AG09309 (cell line): ENCODE measurements around the gene ICAM4.

Experiments used
- DNase-seq: peaks from one replicate; pipeline ENCODE4 v3.0.0-alpha.2; 2010; ENCODE audit warnings: low read depth
- H3K4me3 ChIP-seq: 2 replicates; pipeline ENCODE4 v1.5.1; 2011; ENCODE audit warnings: mild to moderate bottlenecking, low read depth, low read length, moderate library complexity; ENCODE audit not compliant: control insufficient read depth
- TF ChIP-seq, protein P1 (sequence below): IDR thresholded peaks from 2 replicates; pipeline ENCODE4 v1.5.1; 2011; ENCODE audit warnings: mild to moderate bottlenecking, low read depth, low read length, inconsistent platforms; ENCODE audit not compliant: insufficient read depth, control insufficient read depth; ENCODE audit errors: missing control alignments

The ICAM4 gene

DNA sequence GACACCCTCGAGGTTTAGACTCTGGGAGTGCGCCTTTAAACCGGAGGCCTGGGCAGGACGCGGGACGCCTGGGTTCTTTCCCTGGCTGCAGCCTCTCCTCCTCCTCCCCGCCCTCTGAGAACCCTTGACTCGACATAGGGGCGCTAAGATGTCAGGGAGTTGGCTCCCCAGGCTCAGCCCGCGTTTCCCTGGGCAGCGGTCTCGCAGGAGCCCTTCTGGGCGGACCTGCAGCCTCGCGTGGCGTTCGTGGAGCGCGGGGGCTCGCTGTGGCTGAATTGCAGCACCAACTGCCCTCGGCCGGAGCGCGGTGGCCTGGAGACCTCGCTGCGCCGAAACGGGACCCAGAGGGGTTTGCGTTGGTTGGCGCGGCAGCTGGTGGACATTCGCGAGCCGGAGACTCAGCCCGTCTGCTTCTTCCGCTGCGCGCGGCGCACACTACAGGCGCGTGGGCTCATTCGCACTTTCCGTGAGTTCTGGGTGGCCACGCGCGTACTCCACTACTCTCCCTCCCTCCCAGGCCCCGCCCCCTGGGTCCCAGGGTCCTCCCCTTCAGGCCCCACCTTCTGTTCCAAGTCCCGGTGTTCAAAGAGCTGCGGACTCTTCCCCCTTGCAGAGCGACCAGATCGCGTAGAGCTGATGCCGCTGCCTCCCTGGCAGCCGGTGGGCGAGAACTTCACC is 4.3 kb downstream of the ICAM4 start:
- peak overlapping the region; percentile 59 for H3K4me3 ChIP-seq
- DNase-seq, result no peak

GRCh38 chr19:10291554-10292205 is 4.9 kb downstream of the ICAM4 start:
- peak overlapping the region; percentile 59 for H3K4me3 ChIP-seq
- DNase-seq, result no peak
- TF ChIP-seq, protein P1, sequence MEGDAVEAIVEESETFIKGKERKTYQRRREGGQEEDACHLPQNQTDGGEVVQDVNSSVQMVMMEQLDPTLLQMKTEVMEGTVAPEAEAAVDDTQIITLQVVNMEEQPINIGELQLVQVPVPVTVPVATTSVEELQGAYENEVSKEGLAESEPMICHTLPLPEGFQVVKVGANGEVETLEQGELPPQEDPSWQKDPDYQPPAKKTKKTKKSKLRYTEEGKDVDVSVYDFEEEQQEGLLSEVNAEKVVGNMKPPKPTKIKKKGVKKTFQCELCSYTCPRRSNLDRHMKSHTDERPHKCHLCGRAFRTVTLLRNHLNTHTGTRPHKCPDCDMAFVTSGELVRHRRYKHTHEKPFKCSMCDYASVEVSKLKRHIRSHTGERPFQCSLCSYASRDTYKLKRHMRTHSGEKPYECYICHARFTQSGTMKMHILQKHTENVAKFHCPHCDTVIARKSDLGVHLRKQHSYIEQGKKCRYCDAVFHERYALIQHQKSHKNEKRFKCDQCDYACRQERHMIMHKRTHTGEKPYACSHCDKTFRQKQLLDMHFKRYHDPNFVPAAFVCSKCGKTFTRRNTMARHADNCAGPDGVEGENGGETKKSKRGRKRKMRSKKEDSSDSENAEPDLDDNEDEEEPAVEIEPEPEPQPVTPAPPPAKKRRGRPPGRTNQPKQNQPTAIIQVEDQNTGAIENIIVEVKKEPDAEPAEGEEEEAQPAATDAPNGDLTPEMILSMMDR, result no peak

More for the DNA sequence above, 4.3 kb downstream of the ICAM4 start:
- TF ChIP-seq, protein P1, result no peak

DNA sequence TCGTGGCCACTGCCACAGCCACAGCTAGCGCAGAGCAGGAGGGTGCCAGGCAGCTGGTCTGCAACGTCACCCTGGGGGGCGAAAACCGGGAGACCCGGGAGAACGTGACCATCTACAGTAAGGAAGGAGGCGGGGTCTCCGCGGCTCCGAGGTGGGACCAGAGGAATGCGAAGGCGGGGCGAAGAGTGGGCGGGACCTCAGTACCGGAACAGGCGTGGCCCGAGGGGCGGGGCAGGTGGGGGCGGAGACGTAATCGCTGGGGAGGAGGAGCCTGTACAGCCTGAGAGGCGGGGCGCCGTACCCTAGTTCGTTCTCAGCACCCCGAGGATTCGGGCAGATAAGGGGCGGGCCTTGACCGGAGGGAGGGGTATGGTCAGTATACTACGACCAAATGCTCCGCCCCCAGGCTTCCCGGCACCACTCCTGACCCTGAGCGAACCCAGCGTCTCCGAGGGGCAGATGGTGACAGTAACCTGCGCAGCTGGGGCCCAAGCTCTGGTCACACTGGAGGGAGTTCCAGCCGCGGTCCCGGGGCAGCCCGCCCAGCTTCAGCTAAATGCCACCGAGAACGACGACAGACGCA is 5.5 kb downstream of the ICAM4 start:
- DNase-seq, result no peak
- H3K4me3 ChIP-seq, result peak overlapping the region; percentile 59

GRCh38 chr19:10292789-10293636 is 6.3 kb downstream of the ICAM4 start:
- TF ChIP-seq, protein P1, result no peak
- peak overlapping the region; percentile 59 for H3K4me3 ChIP-seq
- DNase-seq, result no peak

More for the DNA sequence above, 5.5 kb downstream of the ICAM4 start:
- TF ChIP-seq, protein P1, result no peak

- TF ChIP-seq, protein P1, result no peak
- no peak overlapping the region for H3K4me3 ChIP-seq
- no peak for DNase-seq
Measured at GRCh38 chr19:10293637-10294367, 7.0 kb downstream of the ICAM4 start.

GRCh38 chr19:10294368-10294697 is 7.6 kb downstream of the ICAM4 start:
- DNase-seq, result no peak
- H3K4me3 ChIP-seq, result no peak overlapping the region
- TF ChIP-seq, protein P1, result peak; percentile 2
